Panc1 (cell line): ENCODE data around the gene SLIT3. TPM values are rescaled to one million over a fixed set of nuclear protein-coding genes. Genes with fewer than 3 reads are reported as not detected.

Experiments used
- ATAC-seq: fragments of 200-7000 bp; cut with Tn5 transposase; 2 replicates; pipeline ENCODE4 v1.9.1; 2020; ENCODE audit warnings: mild to moderate bottlenecking, moderate library complexity
- BruUV-seq: library from RNA; stranded (reverse); fragments of 400-500 nt; replicated peaks from 2 replicates; lab custom pipeline; 2021; lab: Mats Ljungman, UMichigan
- CTCF ChIA-PET: fragments of 300-600 bp; sonication (Branson Sonifier 250); formaldehyde crosslinking; loops from one replicate; lab custom pipeline; 2022; ENCODE audit warnings: antibody characterized with exemption; lab: Charles Lee
- POLR2A ChIA-PET: fragments of 300-600 bp; sonication (Branson Sonifier 250); formaldehyde crosslinking; loops from one replicate; lab custom pipeline; 2022; ENCODE audit warnings: antibody characterized with exemption; lab: Charles Lee
- DNase-seq: peaks from one replicate; pipeline ENCODE4 v3.0.0-alpha.2; 2010; ENCODE audit warnings: low read depth, low spot score
- H3K27ac ChIP-seq: 2 replicates; pipeline ENCODE4 v1.5.1; 2011; ENCODE audit warnings: mild to moderate bottlenecking, low read length, inconsistent platforms
- H3K27me3 ChIP-seq: fragments of 200-500 bp; sonication (Bioruptor generic); 2 replicates; pipeline ENCODE4 v1.6.0; 2014; ENCODE audit warnings: low read length, inconsistent platforms; ENCODE audit not compliant: control insufficient read depth, insufficient read depth
- H3K36me3 ChIP-seq: fragments of 200-500 bp; sonication (Bioruptor generic); 2 replicates; pipeline ENCODE4 v1.5.1; 2014; ENCODE audit warnings: inconsistent platforms, mild to moderate bottlenecking, low read length, moderate library complexity; ENCODE audit not compliant: control insufficient read depth, insufficient read depth
- H3K4me1 ChIP-seq: 2 replicates; pipeline ENCODE4 v1.5.1; 2011; ENCODE audit warnings: inconsistent platforms, mild to moderate bottlenecking, low read length, moderate library complexity; ENCODE audit not compliant: control insufficient read depth, insufficient read depth
- H3K4me3 ChIP-seq, 2 experiments: 2 replicates each; pipeline ENCODE4 v1.5.1; 2011 to 2012; ENCODE audit warnings: low read depth in 2 of 2, low read length in 2 of 2, mild to moderate bottlenecking in 2 of 2, inconsistent platforms in 1 of 2, moderate library complexity in 1 of 2
- H3K9me3 ChIP-seq: fragments of 200-500 bp; sonication (Bioruptor generic); 2 replicates; pipeline ENCODE4 v1.5.1; 2014; ENCODE audit warnings: low read depth, mild to moderate bottlenecking, inconsistent platforms, low read length, moderate library complexity; ENCODE audit not compliant: control insufficient read depth, insufficient read depth
- POLR2AphosphoS5 ChIP-seq: IDR thresholded peaks from 2 replicates; pipeline ENCODE4 v1.6.1; 2012; ENCODE audit warnings: mild to moderate bottlenecking, low read depth, low read length, moderate library complexity
- SIN3A ChIP-seq: IDR thresholded peaks from 2 replicates; pipeline ENCODE4 v1.6.1; 2012; ENCODE audit warnings: low read depth, mild to moderate bottlenecking, low read length, moderate library complexity, borderline replicate concordance; ENCODE audit not compliant: insufficient read depth
- TCF7L2 ChIP-seq: IDR thresholded peaks from 2 replicates; pipeline ENCODE4 v1.6.1; 2011; ENCODE audit warnings: mild to moderate bottlenecking, low read depth, low read length, inconsistent platforms
- in situ Hi-C: cut with HindIII; loops from 2 replicates; pipeline ENCODE4 v1.10.0; 2016; ENCODE audit warnings: low sequenced_read_pairs, low pct_unique_long_range_greater_than_20kb
- intact Hi-C: fragments of 100-400 bp; cut with micrococcal nuclease; formaldehyde crosslinking; loops from one replicate; pipeline ENCODE4 v1.10.0; 2022; ENCODE audit not compliant: unreplicated experiment
- total RNA-seq: library from RNA; stranded (reverse); gene quantifications from one replicate; pipeline ENCODE4 v1.2.1, GENCODE V29; 2021; ENCODE audit not compliant: unreplicated experiment
- TF ChIP-seq, protein P1 (sequence below), 2 experiments: IDR thresholded peaks; 2 replicates each; pipeline ENCODE4 v1.6.1; 2011 to 2012; ENCODE audit warnings: low read depth in 2 of 2, control low read depth in 1 of 2, low read length in 1 of 2, mild to moderate bottlenecking in 1 of 2, moderate library complexity in 1 of 2; ENCODE audit not compliant: insufficient read depth in 1 of 2
- TF ChIP-seq, protein P2 (sequence below): fragments of 450-650 bp; IDR thresholded peaks from 2 replicates; pipeline ENCODE4 v1.5.1; 2017; ENCODE audit warnings: mild to moderate bottlenecking

SLIT3 gene
- total RNA-seq, 1 experiment from 2014 or later = 26.4 TPM

DNA sequence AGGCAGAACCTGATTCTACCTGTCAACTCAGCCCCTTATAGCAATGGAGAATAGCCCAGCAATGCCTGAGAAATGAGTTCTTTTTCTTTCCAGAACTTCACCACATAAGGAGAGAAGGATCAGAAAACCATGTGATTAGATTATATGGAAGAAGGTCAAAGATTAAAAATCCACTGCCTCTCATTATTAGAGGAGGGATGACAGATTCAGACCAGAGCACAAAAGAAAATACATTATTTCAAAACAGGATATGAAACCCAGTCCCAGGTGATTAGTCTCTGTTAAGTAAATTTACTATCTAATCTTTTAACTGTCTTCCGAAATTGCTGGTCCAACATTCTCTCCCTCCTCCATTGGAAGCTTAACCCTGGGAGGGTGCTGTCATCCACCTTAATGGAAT is 322.4 kb downstream of the SLIT3 start:
- TF ChIP-seq POLR2AphosphoS5 (no peak), SIN3A (no peak), TCF7L2 (no peak)
- TF ChIP-seq, protein P1, sequence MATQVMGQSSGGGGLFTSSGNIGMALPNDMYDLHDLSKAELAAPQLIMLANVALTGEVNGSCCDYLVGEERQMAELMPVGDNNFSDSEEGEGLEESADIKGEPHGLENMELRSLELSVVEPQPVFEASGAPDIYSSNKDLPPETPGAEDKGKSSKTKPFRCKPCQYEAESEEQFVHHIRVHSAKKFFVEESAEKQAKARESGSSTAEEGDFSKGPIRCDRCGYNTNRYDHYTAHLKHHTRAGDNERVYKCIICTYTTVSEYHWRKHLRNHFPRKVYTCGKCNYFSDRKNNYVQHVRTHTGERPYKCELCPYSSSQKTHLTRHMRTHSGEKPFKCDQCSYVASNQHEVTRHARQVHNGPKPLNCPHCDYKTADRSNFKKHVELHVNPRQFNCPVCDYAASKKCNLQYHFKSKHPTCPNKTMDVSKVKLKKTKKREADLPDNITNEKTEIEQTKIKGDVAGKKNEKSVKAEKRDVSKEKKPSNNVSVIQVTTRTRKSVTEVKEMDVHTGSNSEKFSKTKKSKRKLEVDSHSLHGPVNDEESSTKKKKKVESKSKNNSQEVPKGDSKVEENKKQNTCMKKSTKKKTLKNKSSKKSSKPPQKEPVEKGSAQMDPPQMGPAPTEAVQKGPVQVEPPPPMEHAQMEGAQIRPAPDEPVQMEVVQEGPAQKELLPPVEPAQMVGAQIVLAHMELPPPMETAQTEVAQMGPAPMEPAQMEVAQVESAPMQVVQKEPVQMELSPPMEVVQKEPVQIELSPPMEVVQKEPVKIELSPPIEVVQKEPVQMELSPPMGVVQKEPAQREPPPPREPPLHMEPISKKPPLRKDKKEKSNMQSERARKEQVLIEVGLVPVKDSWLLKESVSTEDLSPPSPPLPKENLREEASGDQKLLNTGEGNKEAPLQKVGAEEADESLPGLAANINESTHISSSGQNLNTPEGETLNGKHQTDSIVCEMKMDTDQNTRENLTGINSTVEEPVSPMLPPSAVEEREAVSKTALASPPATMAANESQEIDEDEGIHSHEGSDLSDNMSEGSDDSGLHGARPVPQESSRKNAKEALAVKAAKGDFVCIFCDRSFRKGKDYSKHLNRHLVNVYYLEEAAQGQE (IDR thresholded peaks at IDR 0.05; ENCODE audit: insufficient read depth in 1 of 2, low read depth in 2 of 2, low read length in 1 of 2) = no peak
- TF ChIP-seq, protein P2, sequence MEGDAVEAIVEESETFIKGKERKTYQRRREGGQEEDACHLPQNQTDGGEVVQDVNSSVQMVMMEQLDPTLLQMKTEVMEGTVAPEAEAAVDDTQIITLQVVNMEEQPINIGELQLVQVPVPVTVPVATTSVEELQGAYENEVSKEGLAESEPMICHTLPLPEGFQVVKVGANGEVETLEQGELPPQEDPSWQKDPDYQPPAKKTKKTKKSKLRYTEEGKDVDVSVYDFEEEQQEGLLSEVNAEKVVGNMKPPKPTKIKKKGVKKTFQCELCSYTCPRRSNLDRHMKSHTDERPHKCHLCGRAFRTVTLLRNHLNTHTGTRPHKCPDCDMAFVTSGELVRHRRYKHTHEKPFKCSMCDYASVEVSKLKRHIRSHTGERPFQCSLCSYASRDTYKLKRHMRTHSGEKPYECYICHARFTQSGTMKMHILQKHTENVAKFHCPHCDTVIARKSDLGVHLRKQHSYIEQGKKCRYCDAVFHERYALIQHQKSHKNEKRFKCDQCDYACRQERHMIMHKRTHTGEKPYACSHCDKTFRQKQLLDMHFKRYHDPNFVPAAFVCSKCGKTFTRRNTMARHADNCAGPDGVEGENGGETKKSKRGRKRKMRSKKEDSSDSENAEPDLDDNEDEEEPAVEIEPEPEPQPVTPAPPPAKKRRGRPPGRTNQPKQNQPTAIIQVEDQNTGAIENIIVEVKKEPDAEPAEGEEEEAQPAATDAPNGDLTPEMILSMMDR = no peak
- Histone ChIP-seq H3K9me3 (no peaks in the 10 kb centered on the region), H3K4me1 (no peaks in the 10 kb centered on the region), H3K27ac (no peak overlapping the region), H3K4me3 (no peak overlapping the region), H3K36me3 (no peaks in the 10 kb centered on the region), H3K27me3 (no peaks in the 10 kb centered on the region)
- intact Hi-C loops = no loop called here
- no peak for ATAC-seq
- no peak for DNase-seq
- in situ Hi-C loops = no loop called here
- POLR2A ChIA-PET = no interaction called here
- CTCF ChIA-PET = interaction anchor here (0.7 kb wide), 1 partner anchor 992 kb away, joined by 3 read pairs; no protein-coding TSS in a partner anchor
- no TSS peak for BruUV-seq

DNA sequence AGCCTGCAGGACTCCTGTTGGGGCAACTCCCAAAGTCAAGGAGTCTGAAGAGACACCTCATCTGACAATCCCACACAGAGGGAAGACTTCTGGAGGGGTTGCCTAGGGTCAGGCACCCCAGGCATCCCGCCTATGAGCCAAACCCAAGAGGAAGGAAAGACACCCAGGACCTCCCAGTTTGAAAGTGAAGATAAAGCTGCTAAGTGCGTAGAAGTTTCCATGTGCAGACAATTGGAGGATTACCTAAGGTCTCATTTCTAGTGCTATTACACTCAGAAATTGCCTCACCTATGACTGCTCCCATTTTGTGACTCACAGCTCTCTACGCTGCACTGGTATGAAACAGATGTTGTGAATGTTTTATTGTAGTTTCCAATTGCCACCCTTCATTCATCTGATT is 322.9 kb downstream of the SLIT3 start:
- Histone ChIP-seq H3K36me3 (no peaks in the 10 kb centered on the region), H3K4me3 (no peak overlapping the region), H3K27me3 (no peaks in the 10 kb centered on the region), H3K27ac (no peak overlapping the region), H3K9me3 (no peaks in the 10 kb centered on the region), H3K4me1 (no peaks in the 10 kb centered on the region)
- ChIA-PET CTCF (interaction anchor here (0.7 kb wide), 1 partner anchor 993 kb away, joined by 3 read pairs; no protein-coding TSS in a partner anchor), POLR2A (no interaction called here)
- in situ Hi-C loops (no loop called here), intact Hi-C loops (no loop called here)
- DNase-seq (no peak), ATAC-seq (no peak)
- TF ChIP-seq SIN3A (no peak), TCF7L2 (no peak), POLR2AphosphoS5 (no peak)
- TF ChIP-seq, protein P1 (IDR thresholded peaks at IDR 0.05; ENCODE audit: insufficient read depth in 1 of 2, low read depth in 2 of 2, low read length in 1 of 2) = no peak
- TF ChIP-seq, protein P2 = no peak
- no TSS peak for BruUV-seq
